ENCODE data around the gene ABCA5.
"Not testable (repeated sequence)": the region's sequence is repeated elsewhere in the genome, so short reads cannot be mapped to it uniquely, and the experiment has no call there.

ABCA5 gene

DNA sequence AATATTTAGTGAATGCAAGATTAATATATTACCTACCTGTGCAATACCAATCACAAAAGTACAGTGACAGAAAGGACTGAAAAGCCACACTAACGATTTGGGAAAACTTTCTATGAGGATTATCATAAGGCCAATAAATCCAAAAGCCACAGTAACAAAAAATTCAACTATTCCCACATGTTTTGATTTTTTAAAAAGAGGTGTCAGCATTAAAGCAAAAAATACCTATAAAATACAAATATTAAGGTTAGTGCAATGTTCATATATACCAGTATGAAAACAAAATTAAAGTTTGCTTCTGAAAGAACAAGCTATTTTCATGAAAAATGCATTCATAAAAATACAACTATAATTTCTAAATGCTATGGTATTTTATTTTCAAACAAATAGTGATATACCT, 24.3 kb downstream of the ABCA5 start:
- Mint-ChIP-seq H3K4me1 (ENCODE audit: low read depth) (no peaks in the 10 kb centered on the region), H3K4me3 (no peak overlapping the region), H3K27ac (no peak overlapping the region), H3K9me3 (ENCODE audit: low read depth) (no peaks in the 10 kb centered on the region), H3K36me3 (peaks cover 8% of the 10 kb centered on the region), H3K27me3 (no peaks in the 10 kb centered on the region)

DNA sequence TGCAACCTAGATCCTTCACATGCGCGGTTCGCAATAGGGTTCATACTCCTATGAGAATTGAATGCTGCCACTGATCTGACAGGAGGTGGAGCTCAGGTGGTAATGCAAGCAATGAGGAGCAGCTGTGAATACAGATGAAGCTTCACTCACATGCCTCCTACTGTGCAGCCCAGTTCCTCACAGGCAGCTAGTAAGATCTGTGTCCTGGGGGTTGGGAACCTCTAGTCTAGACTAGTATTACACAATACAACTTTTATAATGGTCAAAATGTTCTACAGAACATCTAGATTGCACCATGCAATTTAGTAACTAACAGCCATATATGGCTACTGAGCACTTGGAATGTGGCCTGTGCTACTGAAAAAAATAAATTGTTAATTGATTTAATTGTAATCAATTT, 26.7 kb downstream of the ABCA5 start:
- H3K36me3 Mint-ChIP-seq, result peaks cover 15% of the 10 kb centered on the region
- no peaks in the 10 kb centered on the region for H3K4me1 Mint-ChIP-seq (ENCODE audit: low read depth)
- no peak overlapping the region for H3K4me3 Mint-ChIP-seq
- no peaks in the 10 kb centered on the region for H3K27me3 Mint-ChIP-seq
- H3K9me3 Mint-ChIP-seq (ENCODE audit: low read depth), result no peaks in the 10 kb centered on the region
- H3K27ac Mint-ChIP-seq, result no peak overlapping the region

DNA sequence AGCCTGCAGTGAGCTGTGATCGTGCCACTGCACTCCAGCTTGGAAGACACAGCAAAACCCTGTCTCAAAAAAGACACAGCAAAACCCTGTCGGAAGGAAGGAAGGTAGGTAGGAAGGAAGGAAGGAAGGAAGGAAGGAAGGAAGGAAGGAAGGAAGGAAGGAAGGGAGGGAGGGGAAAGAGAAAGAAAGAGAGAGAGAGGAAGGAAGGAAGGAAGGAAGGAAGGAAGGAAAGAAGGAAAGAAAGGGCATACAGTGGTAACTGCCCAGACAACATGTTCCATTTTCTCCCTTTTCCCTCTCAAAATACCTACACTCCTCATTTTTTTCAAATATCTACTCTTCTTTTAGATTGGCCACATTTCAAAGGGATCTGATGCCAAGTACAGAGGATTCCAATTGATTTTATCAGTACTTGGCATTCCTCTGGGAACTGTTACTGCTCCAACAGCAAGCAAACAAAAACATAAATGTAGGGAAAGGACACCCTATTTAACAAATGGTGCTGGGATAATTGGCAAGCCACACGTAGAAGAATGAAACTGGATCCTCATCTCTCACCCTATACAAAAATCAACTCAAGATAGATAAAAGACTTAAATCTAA, 28.7 kb downstream of the ABCA5 start:
- H3K27me3 Mint-ChIP-seq; H3K4me1 Mint-ChIP-seq (ENCODE audit: low read depth); H3K4me3 Mint-ChIP-seq; H3K27ac Mint-ChIP-seq; H3K9me3 Mint-ChIP-seq (ENCODE audit: low read depth): not testable (repeated sequence)
- H3K36me3 Mint-ChIP-seq, result peaks cover 18% of the 10 kb centered on the region

DNA sequence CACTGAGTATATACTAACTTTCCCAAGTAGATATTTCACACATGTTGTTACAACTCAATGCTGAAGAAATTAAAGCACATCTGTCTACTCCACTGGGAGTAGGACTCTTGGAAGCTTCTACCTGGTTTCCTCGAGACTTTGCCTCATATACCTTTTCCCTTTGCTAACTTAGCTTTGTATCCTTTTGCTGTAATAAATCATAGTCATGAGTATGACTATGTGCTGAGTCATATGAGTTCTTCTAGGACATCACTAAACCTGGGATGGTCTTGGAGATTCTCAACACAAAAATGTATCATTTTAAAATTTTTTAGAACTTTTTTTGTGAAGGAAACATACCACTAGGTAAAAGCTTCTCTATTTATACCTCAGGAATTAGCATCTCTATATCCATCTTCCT, 39.8 kb downstream of the ABCA5 start:
- H3K36me3 Mint-ChIP-seq, result peaks cover 35% of the 10 kb centered on the region
- no peaks in the 10 kb centered on the region for H3K27me3 Mint-ChIP-seq
- no peaks in the 10 kb centered on the region for H3K4me1 Mint-ChIP-seq (ENCODE audit: low read depth)
- H3K9me3 Mint-ChIP-seq (ENCODE audit: low read depth), result no peaks in the 10 kb centered on the region
- H3K4me3 Mint-ChIP-seq, result no peak overlapping the region
- H3K27ac Mint-ChIP-seq, result no peak overlapping the region

DNA sequence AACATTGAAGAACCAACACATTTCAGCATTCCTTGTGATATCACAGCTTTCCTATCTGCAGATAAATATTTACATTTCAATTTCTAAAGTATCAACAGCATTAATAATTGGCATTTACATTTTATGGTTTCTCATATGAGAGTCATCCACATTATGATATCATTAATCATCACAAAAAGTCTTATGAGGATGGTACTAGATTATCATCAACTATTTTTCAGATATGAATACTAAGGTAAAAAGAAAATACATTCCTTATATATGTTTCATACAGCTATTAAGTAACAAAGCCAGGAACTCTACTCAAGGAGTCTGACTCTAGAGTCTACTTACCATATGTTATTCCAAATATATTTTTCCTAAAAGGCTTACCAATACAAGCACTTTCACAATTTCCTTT, 40.7 kb downstream of the ABCA5 start:
- Mint-ChIP-seq H3K27ac (no peak overlapping the region), H3K4me1 (ENCODE audit: low read depth) (no peaks in the 10 kb centered on the region), H3K4me3 (no peak overlapping the region), H3K9me3 (ENCODE audit: low read depth) (no peaks in the 10 kb centered on the region), H3K36me3 (peaks cover 37% of the 10 kb centered on the region), H3K27me3 (no peaks in the 10 kb centered on the region)

DNA sequence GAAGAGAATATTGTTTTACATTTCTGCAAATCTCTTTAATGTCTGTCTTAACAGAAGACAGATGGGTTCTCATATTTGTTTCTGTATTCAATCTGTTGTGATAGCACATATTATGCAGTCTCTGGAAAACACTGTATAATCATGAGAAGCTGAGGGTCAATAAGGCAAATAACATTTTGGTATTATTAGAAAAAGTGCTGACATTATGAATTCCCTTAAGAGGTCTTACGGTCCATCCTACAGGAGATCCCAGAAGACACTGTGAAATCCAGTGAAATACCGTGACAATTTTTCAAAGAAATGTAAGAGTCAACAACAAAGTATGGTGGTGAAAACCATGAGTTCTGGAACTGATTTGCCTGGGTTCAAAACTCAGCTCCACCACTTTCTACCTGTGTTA, 42.3 kb downstream of the ABCA5 start:
- Mint-ChIP-seq H3K36me3 (peaks cover 38% of the 10 kb centered on the region), H3K9me3 (ENCODE audit: low read depth) (no peaks in the 10 kb centered on the region), H3K4me1 (ENCODE audit: low read depth) (no peaks in the 10 kb centered on the region), H3K27ac (no peak overlapping the region), H3K4me3 (no peak overlapping the region), H3K27me3 (no peaks in the 10 kb centered on the region)

DNA sequence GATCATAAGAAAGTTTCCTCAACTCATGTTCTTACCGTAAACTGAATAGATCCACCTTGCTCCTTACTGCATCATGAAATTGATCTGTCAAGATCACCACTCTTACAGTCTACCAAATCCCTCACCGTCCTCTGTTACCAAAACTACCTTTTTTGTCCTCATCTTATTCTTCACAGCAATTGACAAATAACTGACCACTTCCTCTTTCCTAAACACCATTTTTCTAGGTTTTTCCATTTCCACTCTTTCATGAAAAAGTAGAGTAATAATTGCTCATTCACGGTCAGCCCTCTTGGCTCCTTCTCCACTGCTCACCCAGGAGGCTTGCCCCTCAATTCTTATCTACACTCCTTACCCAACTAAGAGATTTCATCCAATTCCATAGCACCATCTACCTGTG, 44.9 kb downstream of the ABCA5 start:
- Mint-ChIP-seq H3K27me3 (no peaks in the 10 kb centered on the region), H3K4me1 (ENCODE audit: low read depth) (no peaks in the 10 kb centered on the region), H3K36me3 (peaks cover 33% of the 10 kb centered on the region), H3K27ac (no peak overlapping the region), H3K9me3 (ENCODE audit: low read depth) (no peaks in the 10 kb centered on the region), H3K4me3 (no peak overlapping the region)

DNA sequence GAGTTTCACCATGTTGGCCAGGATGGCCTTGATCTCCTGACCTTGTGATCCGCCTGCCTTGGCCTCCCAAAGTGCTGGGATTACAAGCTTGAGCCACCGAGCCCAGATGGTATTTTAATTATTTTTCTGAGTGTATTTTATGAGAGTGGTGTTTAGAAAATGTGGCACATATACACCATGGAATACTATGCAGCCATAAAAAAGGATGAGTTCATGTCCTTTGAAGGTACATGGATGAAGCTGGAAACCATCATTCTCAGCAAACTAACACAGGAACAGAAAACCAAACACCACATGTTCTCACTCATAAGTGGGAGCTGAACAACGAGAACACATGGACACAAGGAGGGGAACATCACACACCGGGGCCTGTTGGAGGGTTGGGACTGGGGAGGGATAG, 50.7 kb downstream of the ABCA5 start:
- H3K4me1 Mint-ChIP-seq (ENCODE audit: low read depth); H3K4me3 Mint-ChIP-seq; H3K27ac Mint-ChIP-seq; H3K9me3 Mint-ChIP-seq (ENCODE audit: low read depth); H3K27me3 Mint-ChIP-seq: not testable (repeated sequence)
- peaks cover 23% of the 10 kb centered on the region for H3K36me3 Mint-ChIP-seq

DNA sequence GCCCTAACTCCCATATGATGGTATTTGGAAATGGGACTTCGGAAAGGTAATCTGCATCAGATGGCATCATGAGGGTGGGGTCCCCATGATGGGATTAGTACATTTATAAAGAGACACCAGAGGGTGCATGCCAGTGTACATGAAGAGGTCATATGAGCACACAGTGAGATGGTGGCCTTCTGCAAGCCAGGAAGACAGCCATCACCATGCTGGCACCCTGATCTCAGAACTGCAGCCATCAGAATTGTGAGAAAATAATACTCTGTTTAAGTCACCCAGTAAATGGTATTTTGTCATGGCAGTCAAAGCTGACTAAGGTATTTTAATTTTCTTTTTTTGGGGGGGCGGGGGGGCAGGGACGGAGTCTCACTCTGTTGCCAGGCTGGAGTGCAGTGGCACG, 51.2 kb downstream of the ABCA5 start:
- Mint-ChIP-seq H3K9me3 (ENCODE audit: low read depth) (no peaks in the 10 kb centered on the region), H3K4me3 (no peak overlapping the region), H3K36me3 (peaks cover 25% of the 10 kb centered on the region), H3K4me1 (ENCODE audit: low read depth) (no peaks in the 10 kb centered on the region), H3K27ac (no peak overlapping the region), H3K27me3 (no peaks in the 10 kb centered on the region)

DNA sequence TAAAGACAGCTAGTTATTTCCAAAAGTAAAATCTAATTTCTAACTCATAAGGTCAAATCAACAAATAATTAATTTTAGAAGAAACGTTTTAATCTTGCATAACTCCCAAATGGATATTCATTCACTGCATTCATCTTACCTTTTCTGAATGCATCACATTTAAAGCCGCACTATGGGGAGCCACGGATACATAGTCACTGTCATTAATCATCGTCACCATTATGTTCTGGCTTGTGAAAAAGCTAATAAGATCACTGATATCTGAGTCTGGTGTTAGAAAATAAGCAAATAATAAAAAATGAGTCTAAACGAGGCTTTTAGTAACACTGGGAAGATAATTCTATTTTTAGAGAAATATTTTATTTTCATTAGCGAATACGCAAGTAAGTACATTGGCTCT, 55.9 kb downstream of the ABCA5 start:
- Mint-ChIP-seq H3K9me3 (ENCODE audit: low read depth) (no peaks in the 10 kb centered on the region), H3K36me3 (peaks cover 10% of the 10 kb centered on the region), H3K27me3 (no peaks in the 10 kb centered on the region), H3K27ac (no peak overlapping the region), H3K4me1 (ENCODE audit: low read depth) (no peaks in the 10 kb centered on the region), H3K4me3 (no peak overlapping the region)

DNA sequence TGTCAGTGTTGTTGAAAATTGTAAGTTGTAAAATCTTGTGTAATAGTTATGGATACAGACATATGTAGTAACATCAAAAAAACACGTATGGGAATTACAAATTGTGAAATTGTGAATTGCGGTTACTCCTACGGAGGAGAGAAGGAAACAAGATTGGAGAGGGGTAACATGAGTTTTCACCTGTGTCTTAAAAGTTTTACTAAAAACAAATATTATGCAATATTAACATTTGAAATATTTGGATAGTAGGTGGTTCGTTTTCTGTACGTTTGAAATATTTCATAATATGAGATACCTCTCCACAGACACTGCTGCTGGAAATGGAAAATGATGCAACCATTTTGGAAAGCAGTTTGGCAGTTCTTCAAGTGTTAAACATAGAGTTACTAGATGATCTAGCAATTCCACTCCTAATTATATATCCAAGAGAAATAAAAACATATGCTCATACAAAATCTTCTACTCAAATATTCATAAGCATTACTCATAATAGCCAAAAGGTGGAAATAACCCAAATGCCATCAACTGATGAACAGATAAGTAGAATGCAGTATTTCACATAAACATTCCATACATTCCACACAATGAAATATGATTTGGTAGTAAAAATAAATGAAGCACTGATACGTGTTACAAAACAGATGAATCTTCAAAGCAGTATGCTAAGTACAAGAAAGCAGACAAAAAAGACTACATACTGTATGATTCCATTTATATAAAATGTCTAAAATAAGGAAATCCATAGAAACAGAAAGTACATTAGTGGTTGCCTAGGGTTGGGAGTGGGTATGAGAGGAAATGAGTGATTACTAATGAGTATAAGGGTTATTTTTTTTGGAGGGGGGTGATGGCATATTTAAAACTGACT, 57.6 kb downstream of the ABCA5 start:
- peaks cover 15% of the 10 kb centered on the region for H3K36me3 Mint-ChIP-seq
- no peaks in the 10 kb centered on the region for H3K9me3 Mint-ChIP-seq (ENCODE audit: low read depth)

DNA sequence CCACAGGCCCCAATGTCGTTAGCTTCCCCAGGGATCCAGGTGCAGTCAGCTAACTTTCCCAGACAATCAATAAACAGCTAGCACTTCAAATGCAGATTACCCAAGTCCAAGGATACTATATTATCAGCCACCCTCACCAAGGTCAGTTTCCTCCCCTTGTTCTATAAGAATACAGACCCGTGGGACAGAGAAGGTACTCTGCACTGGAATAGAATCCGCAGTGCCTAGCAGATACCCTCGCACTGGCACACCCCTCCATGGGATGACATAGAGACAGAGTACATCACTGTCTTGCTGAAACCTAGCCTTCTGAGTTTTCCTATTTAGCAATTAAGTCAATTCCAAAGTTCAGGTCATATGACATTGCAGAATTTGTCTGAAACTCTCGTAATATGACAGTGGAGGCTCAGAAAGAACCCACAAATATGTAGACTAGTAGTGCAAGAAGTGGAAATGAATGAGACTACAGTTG, 58.4 kb downstream of the ABCA5 start:
- Mint-ChIP-seq H3K36me3 (peaks cover 16% of the 10 kb centered on the region), H3K4me1 (ENCODE audit: low read depth) (no peaks in the 10 kb centered on the region), H3K27me3 (no peaks in the 10 kb centered on the region), H3K9me3 (ENCODE audit: low read depth) (no peaks in the 10 kb centered on the region), H3K27ac (no peak overlapping the region), H3K4me3 (no peak overlapping the region)

More for the DNA sequence above, 57.6 kb downstream of the ABCA5 start:
- Mint-ChIP-seq H3K4me1 (ENCODE audit: low read depth) (no peaks in the 10 kb centered on the region), H3K27me3 (no peaks in the 10 kb centered on the region), H3K27ac (no peak overlapping the region), H3K4me3 (no peak overlapping the region)

DNA sequence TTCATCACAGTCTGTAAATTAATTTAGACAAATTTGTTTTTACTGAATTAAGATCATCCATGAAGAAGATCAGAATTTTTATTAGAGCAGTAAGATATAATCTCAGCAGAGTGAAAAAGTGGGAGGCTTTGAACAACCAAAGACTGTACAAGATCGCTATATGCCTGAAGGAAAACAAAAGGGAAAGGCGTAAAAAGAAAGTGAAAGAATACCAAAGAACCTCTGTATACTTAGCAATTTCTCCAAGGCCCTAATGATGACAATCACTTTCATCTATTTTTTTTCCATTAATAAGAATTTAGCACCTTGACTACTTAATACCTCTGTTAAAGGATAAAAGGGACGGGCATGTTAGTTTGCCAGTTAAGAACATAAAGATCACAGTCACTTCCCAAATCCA, 59.7 kb downstream of the ABCA5 start:
- Mint-ChIP-seq H3K9me3 (ENCODE audit: low read depth) (no peaks in the 10 kb centered on the region), H3K36me3 (peaks cover 24% of the 10 kb centered on the region), H3K4me3 (no peak overlapping the region), H3K27ac (no peak overlapping the region), H3K4me1 (ENCODE audit: low read depth) (no peaks in the 10 kb centered on the region), H3K27me3 (no peaks in the 10 kb centered on the region)

DNA sequence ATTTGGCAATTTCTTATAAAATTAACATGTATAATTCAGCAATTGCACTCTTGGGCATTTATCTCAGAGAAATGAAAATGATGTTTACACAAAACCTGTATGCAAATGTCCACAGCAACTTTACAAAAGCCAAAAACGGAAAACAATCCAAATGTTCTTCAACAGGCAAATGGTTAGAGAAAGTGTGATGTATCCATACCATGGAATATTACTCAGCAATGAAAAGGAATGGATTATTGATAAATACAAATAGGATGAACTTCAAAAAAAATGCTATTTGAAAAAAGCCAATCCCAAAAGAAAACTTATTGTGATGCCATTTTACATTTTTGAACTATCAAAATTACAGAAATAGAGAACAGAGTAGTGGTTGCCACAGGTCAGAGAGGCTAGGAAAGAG, 61.1 kb downstream of the ABCA5 start:
- Mint-ChIP-seq H3K9me3 (ENCODE audit: low read depth) (no peaks in the 10 kb centered on the region), H3K4me1 (ENCODE audit: low read depth) (no peaks in the 10 kb centered on the region), H3K4me3 (no peak overlapping the region), H3K36me3 (peaks cover 22% of the 10 kb centered on the region), H3K27me3 (no peaks in the 10 kb centered on the region), H3K27ac (no peak overlapping the region)

DNA sequence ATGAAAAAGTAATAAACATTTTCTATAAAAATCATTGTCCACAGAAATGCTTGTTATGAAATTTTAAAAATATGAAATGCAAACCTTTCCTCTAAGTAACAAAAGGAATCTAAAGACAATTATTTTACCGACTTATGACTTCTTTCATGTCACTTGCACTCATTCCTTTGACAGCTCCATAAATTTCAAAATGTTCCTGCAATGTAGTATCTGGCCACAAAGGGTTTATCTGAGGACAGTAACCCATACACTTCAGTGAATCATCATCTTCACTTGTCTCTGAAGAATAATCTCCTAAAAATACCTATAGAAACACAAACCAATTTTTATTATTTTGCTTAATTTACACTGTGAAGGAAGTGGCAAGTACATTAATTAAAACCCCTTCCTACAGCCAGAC, 72.7 kb downstream of the ABCA5 start:
- no peak overlapping the region for H3K27ac Mint-ChIP-seq
- no peaks in the 10 kb centered on the region for H3K4me1 Mint-ChIP-seq (ENCODE audit: low read depth)
- no peaks in the 10 kb centered on the region for H3K27me3 Mint-ChIP-seq
- H3K9me3 Mint-ChIP-seq (ENCODE audit: low read depth), result no peaks in the 10 kb centered on the region
- H3K4me3 Mint-ChIP-seq, result no peak overlapping the region
- H3K36me3 Mint-ChIP-seq, result no peaks in the 10 kb centered on the region

DNA sequence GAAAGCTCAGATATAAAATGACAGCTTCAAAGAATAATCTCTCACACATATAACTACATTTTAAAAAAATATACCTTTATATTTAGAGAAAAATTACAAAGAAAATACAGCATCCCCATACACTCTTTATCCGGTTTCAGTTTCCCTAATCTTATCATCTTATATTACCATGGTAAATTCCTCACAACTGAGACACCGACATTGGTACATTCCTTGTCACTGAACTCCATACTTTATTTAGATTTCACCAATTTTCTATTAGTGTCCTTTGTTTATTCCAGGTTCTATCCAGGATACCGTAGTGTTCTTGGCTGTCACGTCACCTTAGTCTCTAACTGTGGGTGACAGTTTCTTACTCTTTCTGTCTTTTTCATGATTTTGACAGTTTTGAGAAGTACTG, 76.3 kb downstream of the ABCA5 start:
- Mint-ChIP-seq H3K36me3 (no peaks in the 10 kb centered on the region), H3K4me3 (no peak overlapping the region)

More for the DNA sequence above, 76.3 kb downstream of the ABCA5 start:
- no peaks in the 10 kb centered on the region for H3K9me3 Mint-ChIP-seq (ENCODE audit: low read depth)
- H3K27ac Mint-ChIP-seq, result no peak overlapping the region
- H3K27me3 Mint-ChIP-seq, result no peaks in the 10 kb centered on the region
- H3K4me1 Mint-ChIP-seq (ENCODE audit: low read depth), result no peaks in the 10 kb centered on the region

All from activated naive CD8-positive, alpha-beta T cell (primary cell).